GM18502 (cell line): ENCODE measurements around the gene DMAC2L.
"Not testable (repeated sequence)": the region's sequence is repeated elsewhere in the genome, so short reads cannot be mapped to it uniquely, and the experiment has no call there.

Experiments
- ATAC-seq: cut with Tn5 transposase; IDR thresholded peaks from one replicate; pipeline ENCODE4 v1.9.1; 2021; ENCODE audit warnings: mild to moderate bottlenecking; ENCODE audit not compliant: unreplicated experiment, poor library complexity

The DMAC2L gene

DNA sequence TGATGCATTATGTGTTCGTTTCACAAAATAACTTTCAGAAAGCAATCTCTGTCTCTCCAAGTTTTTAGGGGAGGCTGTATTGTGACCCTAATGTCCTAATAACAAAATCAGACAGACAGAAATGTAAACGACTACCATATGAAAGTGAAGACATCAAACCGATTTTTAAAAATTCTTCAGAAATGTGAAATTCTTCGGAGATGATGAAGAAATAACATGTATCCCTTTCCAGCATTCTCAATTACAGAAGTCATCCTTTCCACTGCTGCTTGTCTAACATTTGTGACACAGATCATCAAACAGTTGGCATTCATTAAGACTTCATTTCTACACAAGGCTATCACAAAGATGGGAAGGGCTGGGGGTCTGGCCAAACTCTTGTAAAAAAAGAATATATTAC is 41.0 kb downstream of the DMAC2L start:
- no peak for ATAC-seq

DNA sequence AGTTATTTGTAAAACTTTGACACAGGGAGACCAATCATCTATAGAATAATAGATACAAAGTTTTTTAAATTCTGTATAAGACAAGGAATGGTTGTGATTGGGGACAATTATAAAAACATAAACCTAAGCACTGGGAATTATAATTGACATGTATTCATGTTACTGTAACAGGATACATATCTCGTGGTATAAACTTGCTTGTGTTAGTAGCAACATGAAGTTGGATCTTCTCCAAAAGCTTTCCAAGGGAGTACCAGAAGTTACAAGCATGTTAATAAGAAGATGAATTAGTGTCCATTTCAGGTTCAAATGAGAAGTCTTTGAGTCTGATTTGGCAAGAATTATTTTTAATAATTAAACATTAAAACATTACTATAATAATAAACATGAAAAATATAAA is 42.4 kb downstream of the DMAC2L start:
- ATAC-seq = no peak

GRCh38 chr14:50355692-50356091 is 43.6 kb downstream of the DMAC2L start:
- ATAC-seq = no peak

- ATAC-seq = not testable (repeated sequence)
Measured at GRCh38 chr14:50356283-50356682, 44.2 kb downstream of the DMAC2L start.

GRCh38 chr14:50357124-50357523 is 45.0 kb downstream of the DMAC2L start:
- no peak for ATAC-seq

- ATAC-seq = no peak
Measured at GRCh38 chr14:50357753-50358395, 45.8 kb downstream of the DMAC2L start.

GRCh38 chr14:50359631-50360030 is 47.5 kb downstream of the DMAC2L start:
- ATAC-seq = no peak

DNA sequence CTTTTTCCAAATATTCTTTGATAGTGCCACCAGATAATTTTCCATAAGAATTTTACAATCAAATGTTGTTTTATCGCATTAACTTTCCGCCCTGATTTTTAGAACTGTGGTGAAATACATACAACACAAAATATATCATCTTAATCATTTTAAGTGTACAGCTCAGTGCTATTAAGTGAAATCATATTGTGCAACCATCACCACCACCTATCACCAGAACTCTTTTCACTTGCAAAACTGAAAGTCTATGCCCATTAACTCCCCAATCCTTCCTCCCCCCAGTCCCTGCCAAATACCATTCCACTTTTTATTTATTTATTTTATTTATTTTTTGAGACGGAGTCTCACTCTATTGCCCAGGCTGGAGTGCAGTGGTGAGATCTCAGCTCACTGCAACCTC is 48.0 kb downstream of the DMAC2L start:
- no peak for ATAC-seq

DNA sequence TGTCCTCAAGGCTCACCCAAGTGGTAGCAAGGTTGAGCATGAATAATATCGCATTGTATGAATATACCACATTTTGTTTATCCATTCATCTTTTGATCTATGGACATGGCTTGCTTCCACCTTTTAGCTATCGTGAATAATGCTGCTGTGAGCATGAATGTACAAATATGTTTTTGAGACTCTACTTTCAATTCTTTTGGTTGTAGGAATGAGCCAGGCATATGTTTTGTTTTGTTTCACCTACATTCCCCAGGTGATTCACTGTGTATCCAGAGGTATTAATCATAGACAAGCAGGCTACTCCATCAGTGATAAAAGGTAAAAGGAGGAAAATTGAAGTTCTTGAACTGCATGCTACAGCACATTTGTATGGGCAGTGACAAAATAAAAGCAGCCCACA is 48.7 kb downstream of the DMAC2L start:
- no peak for ATAC-seq

DNA sequence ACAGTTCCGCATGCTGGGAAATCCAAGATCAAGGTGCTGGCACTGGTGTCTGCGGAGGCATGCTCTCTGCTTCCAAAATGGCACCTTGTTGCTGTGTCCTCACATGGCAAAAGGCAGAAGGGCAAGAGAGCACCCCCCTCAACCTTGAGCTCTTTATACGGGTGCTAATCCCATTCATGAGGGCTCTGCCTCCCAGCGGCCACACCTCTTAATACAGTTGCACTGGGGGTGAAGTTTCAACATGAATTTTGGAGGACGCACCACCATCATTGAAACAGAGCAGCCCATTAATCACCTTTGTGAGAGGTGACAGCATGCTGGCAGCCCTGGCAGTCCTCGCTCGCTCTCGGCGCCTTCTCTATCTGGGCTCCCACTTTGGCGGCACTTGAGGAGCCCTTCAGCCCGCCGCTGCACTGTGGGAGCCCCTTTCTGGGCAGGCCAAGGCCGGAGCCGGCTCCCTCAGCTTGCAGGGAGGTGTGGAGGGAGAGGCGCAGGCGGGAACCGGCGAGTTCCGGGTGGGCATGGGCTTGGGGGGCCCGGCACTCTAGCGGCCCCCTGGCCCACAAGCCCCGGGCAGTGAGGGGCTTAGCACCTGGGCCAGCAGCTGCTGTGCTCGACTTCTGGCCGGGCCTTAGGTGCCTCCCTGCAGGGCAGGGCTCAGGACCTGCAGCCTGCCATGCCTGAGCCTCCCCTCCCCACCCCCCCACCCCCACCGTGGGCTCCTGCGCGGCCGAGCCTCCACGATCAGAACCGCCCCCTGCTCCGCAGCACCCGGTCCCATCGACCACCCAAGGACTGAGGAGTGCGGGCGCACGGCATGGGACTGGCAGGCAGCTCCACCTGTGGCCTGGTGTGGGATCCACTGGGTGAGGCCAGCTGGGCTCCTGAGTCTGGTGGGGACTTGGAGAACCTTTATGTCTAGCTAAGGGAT is 49.6 kb downstream of the DMAC2L start:
- ATAC-seq = not testable (repeated sequence)

GRCh38 chr14:50362764-50363713 is 50.9 kb downstream of the DMAC2L start:
- ATAC-seq = peak; percentile 35

- ATAC-seq = peak; percentile 98
Measured at GRCh38 chr14:50363714-50364111, 51.6 kb downstream of the DMAC2L start.

- no peak for ATAC-seq
Measured at GRCh38 chr14:50364792-50365191, 52.7 kb downstream of the DMAC2L start.

GRCh38 chr14:50365572-50365971 is 53.4 kb downstream of the DMAC2L start:
- not testable (repeated sequence) for ATAC-seq

DNA sequence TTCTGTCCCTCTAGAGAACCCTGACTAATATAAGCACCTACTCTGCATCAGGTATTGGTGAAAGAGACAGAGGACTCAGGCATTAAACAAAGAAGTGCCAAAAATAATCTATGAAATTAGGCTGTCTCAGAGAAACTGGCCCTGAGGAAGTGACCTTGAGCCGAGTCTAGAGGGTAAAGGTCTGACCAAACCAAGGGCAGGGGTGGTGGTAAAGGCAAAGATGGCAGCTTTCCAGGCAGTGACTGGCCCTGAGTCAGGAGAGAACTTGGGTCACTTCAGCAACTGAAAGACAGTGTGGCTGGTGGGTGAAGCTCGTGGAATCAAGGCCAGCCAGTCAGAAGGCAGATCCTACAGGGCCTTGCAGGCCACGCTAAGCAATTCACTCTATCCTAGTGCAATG is 54.0 kb downstream of the DMAC2L start:
- ATAC-seq = no peak

GRCh38 chr14:50366589-50366988 is 54.5 kb downstream of the DMAC2L start:
- no peak for ATAC-seq

- no peak for ATAC-seq
Measured at GRCh38 chr14:50371546-50371945, 59.4 kb downstream of the DMAC2L start.

DNA sequence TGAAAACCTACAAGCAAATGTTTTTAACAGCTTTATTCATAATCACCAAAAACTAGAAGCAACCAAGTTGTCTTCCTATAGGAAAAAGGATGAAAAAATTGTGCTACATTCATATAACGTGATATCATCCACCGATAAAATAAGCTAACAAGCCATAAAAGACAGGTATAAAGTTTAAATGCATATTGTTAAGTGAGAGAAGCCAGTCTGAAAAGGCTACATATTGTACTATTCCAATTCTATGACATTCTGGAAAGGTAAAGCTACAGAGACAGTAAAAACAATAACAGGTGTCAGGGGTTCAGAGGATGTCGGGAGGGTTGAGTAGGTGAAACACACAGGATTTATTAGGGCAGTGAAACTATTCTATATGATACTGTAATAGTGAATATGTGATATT is 61.8 kb downstream of the DMAC2L start:
- ATAC-seq = no peak

DNA sequence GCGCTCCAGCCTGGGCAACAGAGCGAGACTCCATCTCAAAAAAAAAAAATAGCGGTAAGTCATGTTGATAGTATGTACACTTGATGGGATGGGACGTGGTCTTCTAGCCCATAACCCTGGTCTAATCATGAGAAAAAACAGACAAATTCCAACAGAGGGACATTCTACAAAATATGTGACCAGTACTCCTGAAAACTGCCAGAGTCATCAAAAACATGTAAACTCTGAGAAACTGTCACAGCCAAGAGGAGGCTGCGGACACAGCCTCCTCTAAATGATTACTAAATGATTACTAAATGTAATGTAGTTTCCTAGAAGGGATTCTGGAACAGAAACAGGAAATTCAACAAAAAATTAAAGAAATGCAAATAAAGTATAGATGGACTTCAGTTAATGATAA is 63.6 kb downstream of the DMAC2L start:
- ATAC-seq = no peak
